Ammon's horn (tissue), 1 donor: ENCODE data around the gene SMARCD1.
"Not testable (repeated sequence)": the region's sequence is repeated elsewhere in the genome, so short reads cannot be mapped to it uniquely, and the experiment has no call there.

Experiments
- DNase-seq: peaks from one replicate; pipeline ENCODE4 v3.0.0-alpha.2; 2016; ENCODE audit warnings: low spot score

Gene SMARCD1

DNA sequence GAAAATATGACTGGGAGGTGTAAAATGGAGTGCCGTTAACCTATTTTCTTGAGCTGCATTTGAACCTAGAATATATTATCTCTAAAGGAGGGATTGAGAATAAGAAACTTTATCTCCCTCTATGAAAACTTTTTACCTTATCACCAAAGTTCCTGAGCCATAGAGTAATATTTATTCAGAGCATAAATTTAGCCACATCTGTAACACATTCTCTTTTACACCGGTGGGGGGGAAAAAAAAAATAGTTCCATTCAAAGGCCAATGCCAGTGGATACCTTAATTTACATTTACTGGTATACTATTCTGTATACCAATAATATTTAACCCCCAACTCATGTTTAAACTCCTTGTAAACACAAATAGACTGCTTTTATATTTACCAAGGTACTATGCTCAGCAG lies 60.3 kb downstream of the SMARCD1 start:
- DNase-seq: no peak

DNA sequence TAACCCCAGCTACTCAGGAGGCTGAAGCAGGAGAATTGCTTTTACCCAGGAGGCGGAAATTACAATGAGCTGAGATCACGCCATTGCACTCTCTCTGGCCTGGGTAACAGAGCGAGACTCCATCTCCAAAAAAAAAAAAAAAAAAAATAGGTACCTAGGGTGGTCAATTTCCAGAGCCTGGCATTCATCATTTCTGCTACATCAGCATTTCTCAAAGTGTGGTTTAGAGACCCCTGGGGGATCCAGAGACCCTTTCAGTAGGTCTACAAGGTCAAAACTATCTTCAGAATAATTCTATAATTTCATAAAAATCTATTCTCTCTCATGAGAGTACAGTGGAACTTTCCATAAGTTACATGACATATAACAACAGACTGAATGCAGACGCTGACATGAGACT lies 62.1 kb downstream of the SMARCD1 start:
- DNase-seq: no peak

DNA sequence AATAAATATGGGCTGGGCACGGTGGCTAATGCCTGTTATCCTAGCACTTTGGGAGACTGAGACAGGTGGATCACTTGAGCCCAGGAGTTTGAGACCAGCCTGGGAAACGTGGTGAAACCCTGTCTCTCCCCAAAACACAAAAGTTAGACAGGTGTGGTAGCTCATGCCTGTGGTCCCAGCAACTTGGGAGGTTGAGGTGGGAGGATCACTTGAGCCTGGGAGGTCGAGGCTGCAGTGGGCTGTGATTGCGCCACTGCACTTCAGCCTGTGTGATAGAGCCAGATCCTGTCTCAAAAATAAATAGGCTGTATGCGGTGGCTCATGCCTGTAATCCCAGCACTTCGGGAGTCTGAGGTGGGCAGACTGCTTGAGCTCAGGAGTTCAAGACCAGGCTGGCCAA lies 62.9 kb downstream of the SMARCD1 start:
- not testable (repeated sequence) for DNase-seq

DNA sequence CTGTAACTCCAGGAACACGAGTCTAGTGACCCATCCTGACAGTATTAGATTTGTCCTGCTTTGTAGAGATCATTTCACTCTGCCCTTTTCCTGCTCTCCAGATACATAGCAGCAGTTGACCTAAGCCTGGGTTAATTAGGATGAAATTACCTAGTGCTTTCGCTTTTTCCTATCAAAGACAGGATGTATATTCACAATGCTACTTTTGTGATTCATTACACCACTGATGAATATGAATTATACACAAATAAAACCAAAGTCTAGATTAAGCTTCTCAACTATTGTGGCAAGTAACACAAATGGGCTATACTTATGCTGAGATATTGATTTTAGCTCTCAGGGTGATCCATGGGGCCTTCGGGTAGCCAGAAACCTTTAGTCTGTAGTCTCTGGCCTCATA lies 64.2 kb downstream of the SMARCD1 start:
- DNase-seq: no peak
